Skeletal muscle tissue (tissue), 4 donors: ENCODE results near the gene ARL16. TPM values are rescaled to one million over a fixed set of nuclear protein-coding genes. Genes with fewer than 3 reads are reported as not detected.
A peak's percentile ranks its signal among the peaks of the same experiment; 100 is the strongest.

Experiments
- H3K27ac ChIP-seq: one replicate; pipeline ENCODE4 v1.7.0; 2013; ENCODE audit warnings: mild to moderate bottlenecking, low read depth, low read length, inconsistent platforms
- H3K27me3 ChIP-seq, 3 donors: one replicate each; pipeline ENCODE4 v1.7.0; 2013; ENCODE audit warnings: low read length in 3 of 3; ENCODE audit not compliant: control insufficient read depth in 3 of 3, insufficient read depth in 3 of 3
- H3K36me3 ChIP-seq, 3 donors: one replicate each; pipeline ENCODE4 v1.7.0; 2013; ENCODE audit warnings: low read length in 3 of 3; ENCODE audit not compliant: control insufficient read depth in 3 of 3, insufficient read depth in 3 of 3
- H3K4me1 ChIP-seq, 3 donors: one replicate each; pipeline ENCODE4 v1.7.0; 2013; ENCODE audit warnings: low read length in 3 of 3, mild to moderate bottlenecking in 3 of 3; ENCODE audit not compliant: control insufficient read depth in 3 of 3, insufficient read depth in 3 of 3
- H3K4me3 ChIP-seq, 3 donors: one replicate each; pipeline ENCODE4 v1.7.0; 2013; ENCODE audit warnings: low read length in 3 of 3
- H3K9ac ChIP-seq, 3 donors: one replicate each; pipeline ENCODE4 v1.7.0; 2013; ENCODE audit warnings: low read length in 3 of 3, mild to moderate bottlenecking in 3 of 3, moderate library complexity in 2 of 3, low read depth in 1 of 3
- H3K9me3 ChIP-seq, 3 donors: one replicate each; pipeline ENCODE4 v1.7.0; 2013; ENCODE audit warnings: low read length in 3 of 3; ENCODE audit not compliant: control insufficient read depth in 3 of 3
- total RNA-seq: library from RNA; depleted of rRNA; stranded (reverse); fragments of >200 nt; gene quantifications from one replicate; pipeline ENCODE4 v1.2.3, GENCODE V29; 2014
- donor health status: Osteomylitis.

The ARL16 gene
- total RNA-seq, 1 donor from 2014 or later: 25.1 TPM

DNA sequence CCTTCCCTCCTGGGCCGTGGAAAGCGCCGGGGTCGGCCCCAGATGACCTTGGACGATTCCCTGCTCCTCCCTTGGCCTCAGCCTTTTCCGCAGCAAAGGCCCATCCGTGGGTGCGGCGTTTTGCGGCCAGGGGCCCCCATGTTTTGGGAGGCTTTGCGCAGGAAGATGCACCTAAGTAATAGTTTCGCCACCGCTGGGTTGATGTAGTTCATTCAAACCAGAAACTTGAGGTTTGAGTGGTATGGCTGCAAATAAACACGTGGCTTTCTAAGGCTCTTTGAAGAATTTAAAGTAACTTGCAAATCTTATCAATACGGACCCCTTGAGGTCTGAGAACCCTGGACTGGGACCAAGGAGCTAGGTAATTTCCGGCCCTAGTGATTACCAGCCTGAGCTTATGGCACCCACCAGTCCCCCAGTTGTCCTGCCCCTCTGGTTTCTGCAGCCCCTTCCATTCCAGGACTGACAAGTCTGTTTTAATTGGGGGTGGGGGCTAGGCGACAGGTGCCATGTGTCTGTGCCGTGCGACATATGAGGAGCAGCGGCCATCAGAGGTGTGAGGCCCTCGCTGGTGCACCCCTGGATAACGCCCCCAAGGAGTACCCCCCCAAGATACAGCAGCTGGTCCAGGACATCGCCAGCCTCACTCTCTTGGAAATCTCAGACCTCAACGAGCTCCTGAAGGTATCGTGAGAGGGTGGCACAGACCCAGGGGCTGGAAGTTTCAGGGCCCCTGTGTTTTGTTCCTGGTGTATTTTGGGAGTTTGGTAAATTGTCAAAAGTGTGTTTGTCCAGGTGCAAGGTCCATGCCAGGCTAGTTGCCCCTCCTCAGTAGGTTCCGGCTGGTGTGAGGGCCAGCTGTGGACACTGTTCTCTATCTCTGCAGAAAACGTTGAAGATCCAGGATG is 20.4 kb upstream of the ARL16 start:
- Histone ChIP-seq H3K9ac (peak overlapping the region; percentile 97 to 100 (median 98)), H3K9me3 (no peaks in the 10 kb centered on the region), H3K27me3 (no peaks in the 10 kb centered on the region), H3K36me3 (peaks cover 43 to 51% (median 44%) of the 10 kb centered on the region in 3 donors), H3K27ac (peak overlapping the region; percentile 96), H3K4me1 (peaks cover 30 to 36% (median 31%) of the 10 kb centered on the region in 3 donors), H3K4me3 (peak overlapping the region; percentile 94 to 98 (median 96))

DNA sequence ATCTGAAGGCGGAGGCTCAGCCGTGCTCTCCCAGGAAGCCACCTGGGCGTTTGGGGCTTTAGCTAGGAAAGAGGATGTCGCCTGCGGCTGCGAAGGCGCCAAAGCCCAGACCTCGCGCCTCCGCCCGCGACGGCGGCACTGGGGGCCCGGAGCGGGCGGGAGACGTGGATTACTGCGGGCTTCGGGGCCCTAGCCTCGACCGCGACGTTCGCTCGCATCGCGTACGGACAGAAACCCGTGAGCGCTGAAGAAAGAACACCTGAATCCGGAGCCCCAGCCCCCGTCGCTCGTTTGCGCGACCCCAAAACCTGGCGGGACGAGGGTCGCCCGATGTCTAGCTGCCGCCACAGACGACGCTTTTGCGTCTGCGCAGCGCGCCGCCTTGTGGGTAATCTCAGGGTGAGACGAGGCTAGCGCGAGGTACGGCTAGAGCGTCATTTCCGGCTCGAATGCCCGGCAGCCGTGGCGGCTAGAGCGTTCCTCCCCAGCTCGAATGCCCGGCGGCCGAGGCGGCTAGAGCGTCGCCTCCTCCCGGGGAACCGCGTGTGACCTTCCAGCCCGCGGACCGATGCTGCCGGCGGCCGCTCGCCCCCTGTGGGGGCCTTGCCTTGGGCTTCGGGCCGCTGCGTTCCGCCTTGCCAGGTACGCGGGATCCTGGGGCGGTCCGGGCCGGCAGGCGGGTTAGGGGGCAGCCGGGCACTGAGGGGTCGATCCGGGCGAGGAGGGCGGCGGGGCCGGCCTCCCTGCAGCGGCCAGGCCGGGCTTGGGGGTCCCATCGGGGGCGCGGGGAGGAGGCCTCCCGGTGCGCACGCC is 19.5 kb upstream of the ARL16 start, which contains the start of gene MRPL12:
Gene MRPL12 (plus strand): TSS at position 434 of the 813 bp plus-strand sequence. CDS start 135 bp downstream, at position 569.
- peaks cover 49 to 51% (median 50%) of the 10 kb centered on the region in 3 donors for H3K36me3 ChIP-seq
- peak within 1 kb of the TSS; percentile 96 for H3K27ac ChIP-seq
- H3K27me3 ChIP-seq: no peaks in the 10 kb centered on the region
- peak within 1 kb of the TSS; percentile 97 to 100 (median 98) for H3K9ac ChIP-seq
- H3K9me3 ChIP-seq: no peaks in the 10 kb centered on the region
- H3K4me3 ChIP-seq: peak within 1 kb of the TSS; percentile 94 to 98 (median 96)
- peaks cover 30 to 38% (median 31%) of the 10 kb centered on the region in 3 donors for H3K4me1 ChIP-seq

- Histone ChIP-seq H3K9ac (peak overlapping the region; percentile 97 to 100 (median 98)), H3K27me3 (no peaks in the 10 kb centered on the region), H3K9me3 (no peaks in the 10 kb centered on the region), H3K27ac (no peak overlapping the region), H3K4me3 (peak overlapping the region; percentile 54 to 98 (median 96)), H3K4me1 (peaks cover 31 to 54% (median 44%) of the 10 kb centered on the region in 3 donors), H3K36me3 (peaks cover 44 to 51% (median 44%) of the 10 kb centered on the region in 3 donors)
Observed at GRCh38 chr17:81701288-81702071, 17.9 kb upstream of the ARL16 start.

DNA sequence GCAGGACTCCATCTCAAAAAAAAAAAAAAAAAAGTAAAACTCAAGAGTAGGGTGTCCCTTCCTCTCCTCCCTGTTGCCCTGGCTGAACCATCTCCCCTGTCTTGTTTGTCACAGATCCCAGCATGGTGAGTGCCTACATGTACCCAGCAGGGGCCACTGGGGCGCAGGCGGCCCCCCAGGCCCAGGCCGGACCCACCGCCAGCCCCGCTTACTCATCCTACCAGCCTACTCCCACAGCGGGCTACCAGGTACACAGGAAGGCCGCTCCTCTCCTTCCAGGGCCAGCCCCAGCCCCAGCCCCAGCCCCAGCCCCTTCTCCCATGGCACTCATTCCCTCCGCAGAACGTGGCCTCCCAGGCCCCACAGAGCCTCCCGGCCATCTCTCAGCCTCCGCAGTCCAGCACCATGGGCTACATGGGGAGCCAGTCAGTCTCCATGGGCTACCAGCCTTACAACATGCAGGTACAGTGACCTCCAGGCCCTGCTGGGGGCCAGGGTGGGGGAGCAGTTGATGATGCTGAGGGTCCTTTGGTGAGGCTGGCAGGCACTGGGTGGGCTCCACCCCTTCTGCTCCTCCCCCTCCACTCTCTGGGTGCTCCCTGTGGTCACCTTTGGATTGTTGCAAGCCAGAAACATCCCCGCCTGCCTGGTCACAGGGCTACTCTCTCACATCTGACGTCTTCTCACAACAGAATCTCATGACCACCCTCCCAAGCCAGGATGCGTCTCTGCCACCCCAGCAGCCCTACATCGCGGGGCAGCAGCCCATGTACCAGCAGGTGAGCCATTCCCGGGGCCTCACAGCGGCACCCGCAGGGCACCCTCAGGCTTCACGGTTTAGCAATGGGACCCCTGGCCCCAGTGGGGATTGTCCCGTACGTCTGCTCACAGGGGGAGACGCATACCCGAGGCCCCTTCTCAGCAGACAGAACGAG is 17.0 kb upstream of the ARL16 start:
- Histone ChIP-seq H3K9ac (no peak overlapping the region), H3K9me3 (no peaks in the 10 kb centered on the region), H3K27ac (no peak overlapping the region), H3K27me3 (no peaks in the 10 kb centered on the region), H3K4me3 (peak overlapping the region in 1 of 3 donors; percentile 98), H3K4me1 (peaks cover 31 to 55% (median 45%) of the 10 kb centered on the region in 3 donors), H3K36me3 (peaks cover 42 to 51% (median 44%) of the 10 kb centered on the region in 3 donors)

DNA sequence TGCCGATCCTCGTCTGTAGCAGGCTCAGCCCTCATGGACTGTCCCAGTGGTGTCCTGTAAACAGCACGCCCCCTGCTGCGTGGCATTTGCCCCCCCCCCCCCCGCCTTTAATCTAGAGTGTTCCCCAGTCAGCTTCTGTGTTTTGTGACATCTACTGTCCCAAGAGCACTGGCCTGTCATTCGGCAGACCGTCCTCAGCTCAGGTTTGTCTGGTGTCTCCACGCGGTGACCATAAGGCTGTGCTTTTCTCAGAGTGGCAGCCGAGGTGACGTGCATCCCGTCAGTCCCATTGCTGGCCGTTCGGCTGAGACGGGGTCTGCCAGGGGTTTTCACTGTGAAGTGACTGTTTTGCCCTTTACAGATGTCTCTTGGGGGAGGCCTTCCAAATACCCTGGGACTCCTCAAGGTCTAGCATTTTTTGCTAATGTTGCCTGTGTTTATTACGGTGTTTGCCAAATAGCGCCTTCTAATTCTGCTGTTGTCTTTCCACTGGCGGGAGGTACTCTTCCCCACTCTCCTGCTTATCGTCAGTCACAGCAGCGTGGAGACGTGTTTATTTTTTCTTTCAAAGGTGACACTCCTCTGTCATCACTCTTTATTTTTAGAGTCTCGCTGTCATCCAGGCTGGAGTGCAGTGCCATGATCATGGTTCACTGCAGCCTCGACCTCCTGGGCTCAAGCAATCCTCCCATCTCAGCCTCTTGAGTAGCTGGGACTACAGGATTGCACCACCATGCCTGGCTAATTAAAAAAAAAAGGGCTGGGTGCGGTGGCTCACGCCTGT is 13.9 kb upstream of the ARL16 start:
- peak overlapping the region; percentile 85 for H3K27ac ChIP-seq
- H3K4me1 ChIP-seq: peaks cover 17 to 39% (median 33%) of the 10 kb centered on the region in 3 donors

GRCh38 chr17:81696218-81696941 is 12.8 kb upstream of the ARL16 start:
- Histone ChIP-seq H3K27me3 (no peaks in the 10 kb centered on the region), H3K4me3 (no peak overlapping the region), H3K9ac (peak overlapping the region in 1 of 3 donors; percentile 71), H3K36me3 (peaks cover 59 to 68% (median 61%) of the 10 kb centered on the region in 3 donors), H3K4me1 (peaks cover 6 to 28% (median 22%) of the 10 kb centered on the region in 3 donors), H3K27ac (peak overlapping the region; percentile 85), H3K9me3 (no peaks in the 10 kb centered on the region)

More for the DNA sequence above, 13.9 kb upstream of the ARL16 start:
- Histone ChIP-seq H3K27me3 (no peaks in the 10 kb centered on the region), H3K36me3 (peaks cover 54 to 63% (median 55%) of the 10 kb centered on the region in 3 donors), H3K4me3 (no peak overlapping the region), H3K9me3 (no peaks in the 10 kb centered on the region), H3K9ac (peak overlapping the region in 1 of 3 donors; percentile 71)

DNA sequence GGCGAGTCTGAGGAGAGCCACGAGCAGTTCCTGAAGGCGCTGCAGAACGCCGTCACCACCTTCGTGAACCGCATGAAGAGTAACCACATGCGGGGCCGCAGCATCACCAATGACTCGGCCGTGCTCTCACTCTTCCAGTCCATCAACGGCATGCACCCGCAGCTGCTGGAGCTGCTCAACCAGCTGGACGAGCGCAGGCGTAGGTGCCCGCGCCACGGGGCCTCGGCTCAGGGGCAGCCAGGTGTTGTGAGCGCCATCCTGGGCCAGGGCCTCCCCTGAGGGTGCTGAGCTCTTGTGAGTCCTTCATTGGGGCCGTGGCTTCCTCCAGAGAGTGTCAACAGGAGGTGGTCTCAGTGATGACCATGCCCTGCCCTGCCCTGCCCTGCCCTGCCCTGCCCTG is 12.2 kb upstream of the ARL16 start:
- Histone ChIP-seq H3K9ac (peak overlapping the region in 1 of 3 donors; percentile 33), H3K4me1 (peaks cover under 1 to 22% (median 17%) of the 10 kb centered on the region in 3 donors), H3K36me3 (peaks cover 56 to 68% (median 60%) of the 10 kb centered on the region in 3 donors)

DNA sequence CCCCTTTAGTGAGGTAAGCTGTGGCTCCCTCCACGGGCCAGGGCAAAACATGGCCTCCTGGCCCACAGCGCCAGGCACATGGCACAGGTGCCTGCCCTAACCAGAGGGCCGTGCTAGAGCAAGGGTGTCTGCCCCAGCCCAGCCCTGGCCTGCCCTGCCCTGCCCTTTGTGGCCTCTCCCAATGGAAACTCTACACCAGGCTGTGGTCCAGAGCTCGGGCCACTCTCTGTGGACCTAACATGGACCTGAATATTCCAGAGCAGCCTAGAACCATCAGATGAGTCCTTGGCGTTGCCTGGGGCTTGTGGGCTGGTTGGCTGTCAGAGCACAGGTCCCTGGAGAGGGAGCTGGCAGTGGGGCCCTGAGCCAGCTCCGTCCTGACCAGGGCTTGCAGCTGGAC is 11.6 kb upstream of the ARL16 start:
- Histone ChIP-seq H3K36me3 (peaks cover 58 to 68% (median 62%) of the 10 kb centered on the region in 3 donors), H3K4me1 (peaks cover 0 to 19% (median 15%) of the 10 kb centered on the region in 3 donors), H3K27ac (no peak overlapping the region), H3K4me3 (no peak overlapping the region), H3K9me3 (no peaks in the 10 kb centered on the region), H3K9ac (no peak overlapping the region), H3K27me3 (no peaks in the 10 kb centered on the region)

More for the DNA sequence above, 12.2 kb upstream of the ARL16 start:
- H3K27ac ChIP-seq: no peak overlapping the region
- no peak overlapping the region for H3K4me3 ChIP-seq
- H3K27me3 ChIP-seq: no peaks in the 10 kb centered on the region
- no peaks in the 10 kb centered on the region for H3K9me3 ChIP-seq
